Measurements from ENCODE around the gene TMEM270. TPM values are rescaled to one million over a fixed set of nuclear protein-coding genes. Genes with fewer than 3 reads are reported as not detected.
"Not testable (repeated sequence)": the region's sequence is repeated elsewhere in the genome, so short reads cannot be mapped to it uniquely, and the experiment has no call there.

Gene TMEM270
- total and polyA plus RNA-seq, 2 of the 8 experiments (the other 6 are each of a cell fraction or from before 2014, with no cell fraction given) = 0.26 TPM; not detected in 1

DNA sequence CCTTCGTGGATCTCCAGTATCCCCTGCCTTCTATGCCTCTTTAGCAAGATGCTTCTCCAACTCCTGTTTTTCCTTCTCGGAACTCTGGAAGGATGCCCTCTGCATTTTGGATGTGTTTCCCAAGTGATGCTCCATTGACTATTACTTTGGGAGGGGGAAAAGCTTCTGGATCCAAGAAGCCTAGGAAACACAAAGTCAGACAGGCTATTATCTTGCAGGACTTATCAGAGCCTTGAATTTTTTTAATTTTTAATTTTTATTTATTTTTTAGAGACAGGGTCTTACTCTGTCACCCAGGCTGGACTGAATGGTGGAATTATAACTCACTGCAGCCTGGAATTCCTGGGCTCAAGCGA, 21.1 kb downstream of the TMEM270 start (continued):
- no peak for TF ChIP-seq HDAC6 (IDR thresholded peaks at IDR 0.05; ENCODE audit: low read depth, low read length)
- TF ChIP-seq, protein P1, sequence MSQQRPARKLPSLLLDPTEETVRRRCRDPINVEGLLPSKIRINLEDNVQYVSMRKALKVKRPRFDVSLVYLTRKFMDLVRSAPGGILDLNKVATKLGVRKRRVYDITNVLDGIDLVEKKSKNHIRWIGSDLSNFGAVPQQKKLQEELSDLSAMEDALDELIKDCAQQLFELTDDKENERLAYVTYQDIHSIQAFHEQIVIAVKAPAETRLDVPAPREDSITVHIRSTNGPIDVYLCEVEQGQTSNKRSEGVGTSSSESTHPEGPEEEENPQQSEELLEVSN (IDR thresholded peaks at IDR 0.05) = no peak
- TF ChIP-seq EP300 (IDR thresholded peaks at IDR 0.05; ENCODE audit: borderline replicate concordance in 1 of 2, low read depth in 2 of 2, low read length in 2 of 2) = no peak
- no peak for TF ChIP-seq TCF12 (IDR thresholded peaks at IDR 0.05; ENCODE audit: low read depth, low read length)
- TF ChIP-seq SIRT6 (IDR thresholded peaks at IDR 0.05; ENCODE audit: low read length) = no peak
- no peak for TF ChIP-seq EGR1 (IDR thresholded peaks at IDR 0.05; ENCODE audit: borderline replicate concordance, low read depth, low read length)
- TF ChIP-seq POLR2AphosphoS5 (IDR thresholded peaks at IDR 0.05; ENCODE audit: low read depth, low read length) = no peak

DNA sequence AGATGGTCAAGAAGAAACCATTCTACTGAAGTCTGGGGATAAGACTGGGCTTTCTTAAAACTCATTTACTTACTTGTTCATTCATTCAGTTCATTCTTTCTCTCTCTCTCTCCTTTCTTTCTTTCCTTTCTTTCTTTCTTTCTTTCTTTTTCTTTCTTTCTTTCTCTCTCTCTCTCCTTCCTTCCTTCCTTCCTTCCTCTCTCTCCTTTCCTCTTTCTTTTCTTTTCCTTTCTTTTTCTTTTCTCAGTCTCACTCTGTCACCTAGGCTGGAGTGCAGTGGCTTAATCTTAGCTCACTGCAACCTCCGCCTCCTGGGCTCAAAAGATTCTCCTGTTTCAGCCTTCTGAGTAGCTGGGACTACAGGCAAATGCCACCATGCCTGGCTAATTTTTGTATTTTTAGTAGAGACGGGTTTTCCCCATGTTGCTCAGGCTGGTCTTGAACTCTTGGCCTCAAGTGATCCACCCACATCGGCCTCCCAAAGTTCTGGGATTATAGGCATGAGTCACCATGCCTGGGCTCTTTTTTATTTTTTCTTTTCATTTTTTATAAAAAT, 24.0 kb downstream of the TMEM270 start:
- FAIRE-seq; DNase-seq (ENCODE audit: low read depth in 1 of 2, low spot score in 2 of 2); H3K4me3 ChIP-seq (ENCODE audit: extremely low read depth in 1 of 4, insufficient read depth in 2 of 4, low read depth in 3 of 4, low read length in 4 of 4); H3K27ac ChIP-seq (ENCODE audit: low read depth, low read length); H3K9ac ChIP-seq (replicated peaks in 1 of 4; ENCODE audit: extremely low read depth in 1 of 4, low read depth in 3 of 4, low read length in 3 of 4); H4K8ac ChIP-seq (ENCODE audit: extremely low read depth, insufficient read depth, low read length); H3K4me1 ChIP-seq (replicated peaks in 1 of 4; ENCODE audit: control insufficient read depth in 3 of 4, insufficient read depth in 4 of 4, low read length in 3 of 4); H3K79me2 ChIP-seq (ENCODE audit: control insufficient read depth in 1 of 2, insufficient read depth in 2 of 2, low read length in 2 of 2); H3K4me2 ChIP-seq (ENCODE audit: insufficient read depth in 1 of 2, low read depth in 2 of 2, low read length in 2 of 2); H2AFZ ChIP-seq (ENCODE audit: low read length); H3K79me1 ChIP-seq (ENCODE audit: low read depth, low read length); H3K4ac ChIP-seq (replicated peaks; ENCODE audit: insufficient read length, low read depth, low read length); H2BK20ac ChIP-seq (ENCODE audit: low read length); H2BK15ac ChIP-seq (ENCODE audit: low read length); H4K5ac ChIP-seq (ENCODE audit: insufficient read length, low read depth, low read length); H3K36me3 ChIP-seq (ENCODE audit: control insufficient read depth in 2 of 4, insufficient read depth in 4 of 4, low read length in 3 of 4); H2BK5ac ChIP-seq (ENCODE audit: low read depth, low read length); H3K27me3 ChIP-seq (replicated peaks in 1 of 4; ENCODE audit: control insufficient read depth in 3 of 4, extremely low read depth in 1 of 4, insufficient read depth in 3 of 4, low read length in 3 of 4); H3K18ac ChIP-seq (ENCODE audit: extremely low read depth, low read length); H2BK12ac ChIP-seq (ENCODE audit: low read depth, low read length); H3K9me3 ChIP-seq (ENCODE audit: insufficient read depth in 2 of 2, low read depth in 1 of 2, low read length in 1 of 2); H3K23ac ChIP-seq (ENCODE audit: insufficient read length); H2BK120ac ChIP-seq (replicated peaks; ENCODE audit: low read depth, low read length); H3K23me2 ChIP-seq (ENCODE audit: low read depth, low read length); H4K20me1 ChIP-seq (replicated peaks in 1 of 2; ENCODE audit: control insufficient read depth in 1 of 2, insufficient read depth in 2 of 2, low read length in 2 of 2); H2AK5ac ChIP-seq (ENCODE audit: low read depth, low read length); H4K91ac ChIP-seq (replicated peaks; ENCODE audit: insufficient read length, low read length); H3K14ac ChIP-seq (ENCODE audit: insufficient read length); H3K56ac ChIP-seq (replicated peaks; ENCODE audit: insufficient read length, low read depth, low read length): not testable (repeated sequence)
- POLR2A ChIA-PET (ENCODE audit: partially characterized antibody) = interaction anchor here (1.0 kb wide), 1 partner anchor 9 kb away, joined by 4 read pairs; no protein-coding TSS in a partner anchor
- WGBS, 2 experiments (ENCODE audit: extremely low coverage in 1 of 2, insufficient coverage in 1 of 2, insufficient read length in 1 of 2, insufficient replicate concordance in 2 of 2, low coverage in 1 of 2, low lambda C conversion rate in 2 of 2, missing lambda C conversion rate in 1 of 2) = 91% methylated on average over 3 of the region's 3 CpGs; no CpG with 5 or more reads in 1 of the 2 experiments
- CTCF ChIA-PET (ENCODE audit: partially characterized antibody) = interaction anchor here (0.9 to 4.1 kb wide), 5 partner anchors 19 to 160 kb away, joined by 3 to 16 read pairs (median 4); no protein-coding TSS in a partner anchor
